Measurements from ENCODE around the gene ITSN1.

Gene ITSN1

GRCh38 chr21:33914188-33914587 is 271.9 kb downstream of the ITSN1 start:
- no peak for DNase-seq (ENCODE audit: extremely low read depth, insufficient read length)
- Histone ChIP-seq H3K36me3 (ENCODE audit: control insufficient read depth, insufficient read depth, low read length) (peaks cover 7% of the 10 kb centered on the region), H3K4me3 (replicated peaks; ENCODE audit: low read depth, low read length) (peak overlapping the region; percentile 96), H3K27me3 (replicated peaks; ENCODE audit: control insufficient read depth, insufficient read depth, low read length) (no peaks in the 10 kb centered on the region)
- TF ChIP-seq, protein P1, sequence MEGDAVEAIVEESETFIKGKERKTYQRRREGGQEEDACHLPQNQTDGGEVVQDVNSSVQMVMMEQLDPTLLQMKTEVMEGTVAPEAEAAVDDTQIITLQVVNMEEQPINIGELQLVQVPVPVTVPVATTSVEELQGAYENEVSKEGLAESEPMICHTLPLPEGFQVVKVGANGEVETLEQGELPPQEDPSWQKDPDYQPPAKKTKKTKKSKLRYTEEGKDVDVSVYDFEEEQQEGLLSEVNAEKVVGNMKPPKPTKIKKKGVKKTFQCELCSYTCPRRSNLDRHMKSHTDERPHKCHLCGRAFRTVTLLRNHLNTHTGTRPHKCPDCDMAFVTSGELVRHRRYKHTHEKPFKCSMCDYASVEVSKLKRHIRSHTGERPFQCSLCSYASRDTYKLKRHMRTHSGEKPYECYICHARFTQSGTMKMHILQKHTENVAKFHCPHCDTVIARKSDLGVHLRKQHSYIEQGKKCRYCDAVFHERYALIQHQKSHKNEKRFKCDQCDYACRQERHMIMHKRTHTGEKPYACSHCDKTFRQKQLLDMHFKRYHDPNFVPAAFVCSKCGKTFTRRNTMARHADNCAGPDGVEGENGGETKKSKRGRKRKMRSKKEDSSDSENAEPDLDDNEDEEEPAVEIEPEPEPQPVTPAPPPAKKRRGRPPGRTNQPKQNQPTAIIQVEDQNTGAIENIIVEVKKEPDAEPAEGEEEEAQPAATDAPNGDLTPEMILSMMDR (IDR thresholded peaks at IDR 0.05; ENCODE audit: insufficient read depth, low read length, poor library complexity, severe bottlenecking) = no peak

- TF ChIP-seq, protein P1 (IDR thresholded peaks at IDR 0.05; ENCODE audit: insufficient read depth, low read length, poor library complexity, severe bottlenecking) = no peak
- H3K4me3 ChIP-seq (replicated peaks; ENCODE audit: low read depth, low read length) = peak within 1 kb of the TSS; percentile 96
- H3K36me3 ChIP-seq (ENCODE audit: control insufficient read depth, insufficient read depth, low read length) = peaks cover 2% of the 10 kb centered on the region; the same call in 1 of the 2 replicates
- H3K27me3 ChIP-seq (replicated peaks; ENCODE audit: control insufficient read depth, insufficient read depth, low read length) = no peaks in the 10 kb centered on the region
- peak; percentile 95 for DNase-seq (ENCODE audit: extremely low read depth, insufficient read length)
These were observed 273.3 kb downstream of the ITSN1 start, which contains the start of gene ATP5PO for GRCh38 chr21:33915368-33916199. ATP5PO (minus strand) TSS chr21:33915804; CDS start chr21:33915763, 41 bp downstream.

DNA sequence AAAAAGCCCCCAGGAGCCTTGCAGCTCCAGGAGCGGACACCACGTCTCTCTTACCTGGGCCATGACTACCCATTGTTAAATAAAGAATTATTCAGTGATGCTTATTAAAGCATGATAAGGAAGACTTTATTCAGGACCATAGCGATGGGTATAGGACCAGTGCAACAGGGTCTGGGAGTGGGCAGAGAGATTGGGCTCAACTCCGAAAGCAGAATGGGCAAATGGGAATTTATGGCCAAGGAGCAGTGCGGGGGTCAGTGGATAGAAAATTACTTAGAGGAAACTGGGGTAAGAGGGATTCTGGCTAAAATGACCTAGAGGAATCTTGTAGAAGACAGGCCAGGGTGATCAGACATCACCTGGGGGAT is 273.9 kb downstream of the ITSN1 start:
- Histone ChIP-seq H3K36me3 (ENCODE audit: control insufficient read depth, insufficient read depth, low read length) (peaks cover 2% of the 10 kb centered on the region; the same call in 1 of the 2 replicates), H3K4me3 (replicated peaks; ENCODE audit: low read depth, low read length) (peak overlapping the region; percentile 58), H3K27me3 (replicated peaks; ENCODE audit: control insufficient read depth, insufficient read depth, low read length) (no peaks in the 10 kb centered on the region)
- TF ChIP-seq, protein P1 (IDR thresholded peaks at IDR 0.05; ENCODE audit: insufficient read depth, low read length, poor library complexity, severe bottlenecking) = no peak
- no peak for DNase-seq (ENCODE audit: extremely low read depth, insufficient read length)

GRCh38 chr21:33917421-33917820 is 275.1 kb downstream of the ITSN1 start:
- TF ChIP-seq, protein P1 (IDR thresholded peaks at IDR 0.05; ENCODE audit: insufficient read depth, low read length, poor library complexity, severe bottlenecking) = no peak
- H3K36me3 ChIP-seq (ENCODE audit: control insufficient read depth, insufficient read depth, low read length) = no peaks in the 10 kb centered on the region; the same call in 1 of the 2 replicates
- no peaks in the 10 kb centered on the region for H3K27me3 ChIP-seq (replicated peaks; ENCODE audit: control insufficient read depth, insufficient read depth, low read length)
- H3K4me3 ChIP-seq (replicated peaks; ENCODE audit: low read depth, low read length) = no peak overlapping the region
- DNase-seq (ENCODE audit: extremely low read depth, insufficient read length) = no peak

- TF ChIP-seq, protein P1 (IDR thresholded peaks at IDR 0.05; ENCODE audit: insufficient read depth, low read length, poor library complexity, severe bottlenecking) = peak; percentile 85
- peak; percentile 68 for DNase-seq (ENCODE audit: extremely low read depth, insufficient read length)
- H3K4me3 ChIP-seq (replicated peaks; ENCODE audit: low read depth, low read length) = no peak overlapping the region
These were observed 281.9 kb downstream of the ITSN1 start for GRCh38 chr21:33924079-33924765.

More at GRCh38 chr21:33924079-33924765, 281.9 kb downstream of the ITSN1 start:
- H3K27me3 ChIP-seq (replicated peaks; ENCODE audit: control insufficient read depth, insufficient read depth, low read length) = no peaks in the 10 kb centered on the region
- H3K36me3 ChIP-seq (ENCODE audit: control insufficient read depth, insufficient read depth, low read length) = no peaks in the 10 kb centered on the region

Data from GM06990 (cell line).